GM10847 (cell line): ENCODE results near the gene RHOXF2.
"Not testable (repeated sequence)": the region's sequence is repeated elsewhere in the genome, so short reads cannot be mapped to it uniquely, and the experiment has no call there.

ENCODE experiments used
- POLR2A ChIP-seq: IDR thresholded peaks from 2 replicates; pipeline ENCODE4 v1.6.1; 2011; ENCODE audit not compliant: insufficient read length; ENCODE audit errors: extremely low read depth

Gene RHOXF2, protein sequence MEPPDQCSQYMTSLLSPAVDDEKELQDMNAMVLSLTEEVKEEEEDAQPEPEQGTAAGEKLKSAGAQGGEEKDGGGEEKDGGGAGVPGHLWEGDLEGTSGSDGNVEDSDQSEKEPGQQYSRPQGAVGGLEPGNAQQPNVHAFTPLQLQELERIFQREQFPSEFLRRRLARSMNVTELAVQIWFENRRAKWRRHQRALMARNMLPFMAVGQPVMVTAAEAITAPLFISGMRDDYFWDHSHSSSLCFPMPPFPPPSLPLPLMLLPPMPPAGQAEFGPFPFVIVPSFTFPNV

GRCh38 chrX:120158313-120158712 lies at the start of gene RHOXF2:
TSS of gene RHOXF2 (plus strand) at chrX:120158613. CDS start at chrX:120158751, 138 bp downstream.
- TF ChIP-seq POLR2A = not testable (repeated sequence)

DNA sequence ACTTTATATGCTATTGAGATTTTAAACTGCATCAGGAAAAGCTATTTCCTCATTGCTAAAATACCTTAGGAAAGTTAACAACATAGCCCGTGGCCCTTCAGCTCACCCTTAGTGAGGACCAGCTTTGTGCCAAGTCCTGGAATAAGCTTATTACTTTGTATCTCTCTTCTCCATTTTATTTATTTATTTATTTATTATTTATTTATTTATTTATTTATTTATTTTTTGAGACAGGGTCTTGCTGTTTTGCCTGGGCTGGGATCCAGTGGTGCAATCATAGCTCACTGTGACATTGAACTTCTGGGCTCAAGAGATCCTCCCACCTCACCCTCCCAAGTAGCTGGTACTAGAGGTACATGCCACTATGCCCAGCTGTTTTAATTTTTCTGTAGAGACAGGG lies 49.0 kb upstream of the RHOXF2 start:
- TF ChIP-seq POLR2A = no peak

DNA sequence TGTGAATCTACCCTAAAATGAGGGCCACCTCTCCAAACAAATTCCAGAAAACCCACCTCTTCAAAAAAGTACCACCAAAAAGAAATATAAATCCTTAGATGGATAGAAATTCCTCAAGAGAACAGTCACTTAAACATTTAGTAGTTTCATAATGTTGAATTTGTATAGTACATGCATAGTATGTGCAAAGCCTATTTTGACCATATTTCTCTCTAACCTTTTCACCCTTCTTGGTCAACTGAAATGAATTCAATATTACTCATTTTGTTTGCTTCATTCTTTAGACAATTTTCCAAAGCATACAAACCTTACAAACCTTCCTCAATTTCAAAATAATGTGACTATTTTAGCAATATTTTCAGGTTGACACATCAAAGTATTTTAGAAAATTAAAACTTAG lies 46.8 kb upstream of the RHOXF2 start:
- no peak for TF ChIP-seq POLR2A

DNA sequence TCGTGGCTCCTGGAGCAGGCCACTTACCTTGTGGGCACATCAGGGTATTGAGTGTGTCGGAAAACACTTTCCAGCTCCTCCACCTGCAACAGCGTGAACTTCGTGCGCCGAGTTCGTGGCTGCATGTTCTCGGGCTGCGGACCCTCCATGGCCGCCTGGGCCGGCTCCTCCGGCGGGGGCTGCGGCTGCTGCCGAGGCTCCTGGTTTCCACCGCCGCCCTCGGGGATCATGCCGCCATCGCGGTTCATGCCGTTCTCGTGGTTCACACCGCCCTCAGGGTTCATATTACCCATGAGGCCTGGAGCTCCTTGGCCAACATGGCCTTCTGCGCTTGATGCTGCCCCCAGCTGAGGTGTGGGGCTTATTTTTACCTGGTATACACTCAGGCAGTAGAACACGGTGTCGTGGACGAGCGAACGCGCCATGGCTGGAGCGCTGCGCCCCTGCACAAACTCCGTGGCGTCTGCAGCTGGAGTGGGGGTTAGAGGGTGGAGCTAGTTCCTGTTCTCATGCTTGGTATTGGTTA lies 42.9 kb upstream of the RHOXF2 start, which contains the start of gene RHOXF1:
TSS of gene RHOXF1 (minus strand) at position 476 of the 526 bp plus-strand sequence. CDS start at position 425, 51 bp downstream.
- no peak for TF ChIP-seq POLR2A

GRCh38 chrX:120120223-120120622 lies 38.2 kb upstream of the RHOXF2 start:
- no peak for TF ChIP-seq POLR2A

GRCh38 chrX:120125444-120125843 lies 33.0 kb upstream of the RHOXF2 start:
- TF ChIP-seq POLR2A = no peak

GRCh38 chrX:120136128-120136527 lies 22.3 kb upstream of the RHOXF2 start:
- no peak for TF ChIP-seq POLR2A

DNA sequence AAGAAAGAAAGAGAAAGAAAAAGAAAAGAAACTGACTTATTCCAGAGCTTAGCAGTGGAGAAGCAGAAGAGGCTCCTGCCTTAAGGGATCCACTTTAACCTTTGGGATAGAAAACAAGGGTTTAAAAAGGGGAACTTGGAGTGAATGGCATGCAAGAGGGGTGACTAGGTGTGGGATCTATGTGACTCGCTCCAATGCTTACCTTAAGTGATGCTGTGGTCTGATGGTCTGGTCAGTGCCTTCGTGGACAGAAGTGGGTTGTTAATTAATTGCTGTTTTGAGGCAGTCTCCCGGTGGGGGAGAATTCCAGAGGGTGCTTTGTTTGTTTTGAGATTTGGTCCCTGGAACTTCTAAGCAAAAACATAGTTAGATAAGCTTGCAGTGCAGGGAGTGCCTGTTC lies 21.6 kb upstream of the RHOXF2 start:
- no peak for TF ChIP-seq POLR2A

GRCh38 chrX:120137439-120137838 lies 21.0 kb upstream of the RHOXF2 start:
- TF ChIP-seq POLR2A = no peak

GRCh38 chrX:120140293-120140981 lies 18.0 kb upstream of the RHOXF2 start:
- no peak for TF ChIP-seq POLR2A

DNA sequence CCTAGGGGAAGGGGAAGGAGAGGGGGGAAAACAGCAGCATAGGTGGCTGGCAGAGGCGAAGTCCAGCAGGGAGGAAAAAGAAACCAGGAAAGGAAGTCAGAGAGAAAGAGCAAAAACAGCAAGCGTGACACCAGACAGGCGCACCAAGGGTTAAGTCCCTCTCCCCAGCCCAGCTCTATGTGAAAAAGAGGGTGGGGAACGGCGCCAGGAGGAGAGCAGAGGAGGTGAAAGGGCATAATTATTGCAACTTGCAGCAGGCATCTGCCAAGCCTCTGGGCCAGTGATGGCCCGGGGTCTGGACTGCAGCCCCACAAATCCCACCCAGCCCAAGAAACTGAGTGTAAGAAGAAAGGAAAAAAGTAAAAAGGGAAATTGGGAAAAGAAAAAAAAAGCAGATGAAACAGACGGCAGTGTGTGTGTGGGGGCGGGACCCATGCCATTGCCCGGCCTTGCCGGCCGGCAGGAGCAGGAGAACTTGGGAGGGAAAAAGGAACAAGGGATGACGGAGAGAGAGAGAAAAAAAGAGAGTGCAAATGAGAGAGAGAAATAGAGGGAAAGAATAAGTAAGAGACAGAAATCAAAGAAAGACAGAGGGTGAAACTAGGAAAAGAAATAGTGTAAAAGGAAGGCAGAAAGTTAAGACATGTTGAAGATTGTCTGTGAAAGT lies 14.1 kb upstream of the RHOXF2 start:
- no peak for TF ChIP-seq POLR2A

DNA sequence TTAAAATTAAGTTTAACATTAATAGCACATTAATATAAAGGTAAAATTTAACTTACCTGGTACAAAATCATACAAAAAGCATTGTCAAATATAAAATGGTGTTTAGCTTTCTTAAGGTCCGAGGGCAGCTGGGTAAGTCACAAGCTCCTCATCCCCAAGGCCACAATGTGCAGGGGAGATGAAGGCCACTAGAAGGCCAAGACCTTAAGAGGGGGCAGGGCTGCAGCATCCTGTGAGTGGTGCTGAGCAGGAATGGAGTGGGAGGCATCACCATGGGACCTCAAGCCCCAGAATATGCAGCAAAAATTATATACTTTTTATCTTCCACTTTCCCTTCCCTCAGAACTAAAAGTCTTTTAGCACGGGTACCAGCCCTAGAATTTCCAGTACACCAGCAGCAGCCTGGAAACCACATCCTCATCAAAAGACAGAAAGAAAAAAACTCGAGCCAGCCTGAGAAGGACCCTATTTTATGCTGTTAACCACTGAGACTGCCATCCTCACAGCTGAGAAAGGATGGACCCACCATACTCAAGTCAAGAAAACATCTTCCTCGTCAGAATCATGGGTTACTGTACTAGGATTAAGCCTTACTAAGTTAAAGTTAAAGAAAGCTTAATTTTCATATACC lies 13.0 kb upstream of the RHOXF2 start:
- no peak for TF ChIP-seq POLR2A

DNA sequence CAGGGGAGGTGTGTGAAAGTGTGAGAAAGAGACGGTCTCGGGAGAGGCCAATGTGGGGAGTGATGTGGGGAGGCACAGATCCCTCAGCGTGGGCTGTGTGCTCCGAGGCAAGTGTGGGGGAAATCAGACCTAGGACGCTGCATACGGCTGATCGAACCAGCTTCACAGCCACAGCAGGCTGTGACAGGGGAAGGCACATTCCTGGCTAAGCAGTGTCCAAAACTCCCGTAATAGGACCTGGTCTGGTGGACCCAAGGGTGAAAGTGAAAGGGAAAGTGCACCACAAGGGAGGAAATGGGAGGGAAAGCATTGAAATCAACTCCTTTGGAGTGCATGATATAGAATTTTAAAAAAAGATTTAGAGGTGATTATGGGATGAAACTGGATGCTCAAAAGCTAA lies 10.9 kb upstream of the RHOXF2 start:
- TF ChIP-seq POLR2A = no peak

DNA sequence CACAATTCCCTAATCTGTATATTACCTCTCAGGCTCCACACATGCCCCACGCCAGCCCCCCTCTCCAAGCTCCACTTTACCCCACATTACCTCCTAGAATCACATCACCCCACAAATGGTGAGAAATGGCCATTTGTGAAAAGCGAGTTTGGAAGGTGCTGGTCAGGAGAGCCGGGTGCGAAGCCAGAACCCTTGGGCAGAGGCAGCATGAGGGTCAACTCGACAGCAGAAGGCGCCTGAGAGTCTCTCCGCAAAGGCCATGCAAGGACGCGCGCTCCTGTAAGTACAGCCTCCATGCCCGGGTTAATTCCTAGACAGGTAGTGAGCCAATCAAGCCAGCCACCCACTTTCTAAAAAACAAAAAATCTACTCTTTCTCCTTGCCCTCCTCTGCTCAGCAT lies 42.4 kb downstream of the RHOXF2 start:
- no peak for TF ChIP-seq POLR2A
